Caki2 (cell line): Measurements from ENCODE around the gene SCN7A. TPM values are rescaled to one million over a fixed set of nuclear protein-coding genes. Genes with fewer than 3 reads are reported as not detected.
"Not testable (repeated sequence)": the region's sequence is repeated elsewhere in the genome, so short reads cannot be mapped to it uniquely, and the experiment has no call there.

ENCODE experiments used
- DNase-seq: peaks from one replicate; pipeline ENCODE4 v3.0.0-alpha.2; 2015; ENCODE audit warnings: low read depth
- in situ Hi-C: cut with HindIII; loops from 2 replicates; pipeline ENCODE4 v1.10.0; 2016; ENCODE audit warnings: low sequenced_read_pairs, low pct_unique_long_range_greater_than_20kb, mixed read lengths
- total RNA-seq: library from RNA; depleted of rRNA; stranded (reverse); fragments of >200 nt; shearing (Covaris generic); gene quantifications from 2 replicates; pipeline ENCODE4 v1.2.3, GENCODE V29; 2014; ENCODE audit warnings: low replicate concordance

SCN7A gene
- total RNA-seq, 1 experiment from 2014 or later = not detected

DNA sequence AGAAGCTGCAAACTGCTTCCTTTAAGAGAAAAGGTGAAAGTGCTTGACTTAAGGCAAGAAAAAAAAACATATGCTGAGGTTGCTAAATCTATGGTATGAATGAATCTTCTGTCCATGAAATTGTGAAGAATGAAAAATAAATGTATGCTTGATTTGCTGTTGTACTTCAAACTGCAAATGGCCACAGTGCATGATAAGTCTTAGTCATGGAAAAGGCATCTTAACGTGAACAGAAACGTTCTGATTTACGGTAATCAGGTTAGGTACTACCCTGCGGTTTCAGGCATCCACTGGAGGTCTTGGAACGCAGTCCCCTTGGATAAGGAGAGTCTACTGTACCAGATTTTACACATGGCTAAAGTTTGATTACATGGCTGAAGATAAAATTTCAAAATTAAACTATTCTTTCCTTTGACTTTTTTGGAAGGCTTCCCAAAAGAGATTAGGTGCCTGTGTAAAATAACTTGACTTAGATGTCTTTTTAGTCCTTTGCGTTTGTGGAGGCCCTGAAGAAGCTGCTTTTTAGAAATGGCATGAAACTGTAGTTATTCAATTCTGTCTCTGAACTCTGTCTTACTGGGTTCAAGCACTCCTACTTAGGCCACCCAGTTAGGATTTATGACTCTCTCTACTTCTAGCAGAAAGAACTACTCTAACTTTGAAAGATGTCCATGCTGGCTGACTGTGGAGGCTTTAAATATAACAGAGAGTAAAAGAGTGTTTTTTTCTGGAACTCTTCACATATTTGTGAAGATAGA, 82.4 kb downstream of the SCN7A start:
- DNase-seq = peak; percentile 12
- in situ Hi-C loops = no loop called here

DNA sequence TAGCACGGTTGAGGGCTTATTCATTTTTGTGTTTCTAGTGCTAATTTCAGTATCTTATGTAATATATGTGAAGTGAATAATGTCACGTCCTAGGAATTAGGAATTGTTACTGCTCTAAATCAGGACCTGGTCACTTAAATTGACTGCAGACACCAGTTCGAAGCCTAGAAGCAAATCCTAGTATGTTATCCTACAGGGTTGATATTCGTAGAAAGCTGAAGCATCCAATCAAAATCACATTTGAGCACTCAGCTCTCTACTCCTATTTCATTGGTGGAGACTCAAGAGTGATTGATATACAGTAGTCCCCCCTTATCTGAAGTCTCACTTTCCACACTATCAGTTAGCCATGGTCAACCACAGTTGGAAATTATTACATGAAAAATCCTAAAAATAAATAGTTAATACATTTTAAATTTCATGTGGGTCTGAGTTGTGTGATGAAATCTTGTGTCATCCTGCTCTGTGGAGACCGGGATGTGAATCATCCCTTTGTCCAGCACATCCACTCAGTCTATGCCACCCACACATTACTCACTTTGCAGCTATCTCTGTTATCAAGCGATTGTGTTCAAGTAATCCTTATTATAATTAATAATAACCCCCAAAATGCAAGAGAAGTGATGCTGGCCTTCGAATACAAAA, 83.1 kb downstream of the SCN7A start:
- in situ Hi-C loops = no loop called here
- peak; percentile 21 for DNase-seq

DNA sequence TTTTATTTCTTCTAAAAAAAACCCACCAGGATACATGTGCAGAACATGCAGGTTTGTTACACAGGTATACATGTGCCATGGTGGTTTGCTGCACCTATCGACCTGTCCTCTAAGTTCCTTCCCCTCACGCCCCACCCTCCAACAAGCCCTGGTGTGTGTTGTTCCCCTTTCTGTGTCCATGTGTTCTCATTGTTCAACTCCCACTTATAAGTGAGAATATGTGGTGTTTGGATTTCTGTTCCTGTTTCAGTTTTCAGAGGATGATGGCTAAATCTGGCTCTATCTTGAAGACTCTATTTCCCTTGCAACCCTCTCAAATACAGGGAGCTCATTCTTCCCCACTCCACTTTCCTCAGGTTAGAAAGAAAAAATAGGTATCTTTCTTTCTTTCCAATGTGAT, 86.3 kb downstream of the SCN7A start:
- in situ Hi-C loops, DNase-seq: not testable (repeated sequence)

DNA sequence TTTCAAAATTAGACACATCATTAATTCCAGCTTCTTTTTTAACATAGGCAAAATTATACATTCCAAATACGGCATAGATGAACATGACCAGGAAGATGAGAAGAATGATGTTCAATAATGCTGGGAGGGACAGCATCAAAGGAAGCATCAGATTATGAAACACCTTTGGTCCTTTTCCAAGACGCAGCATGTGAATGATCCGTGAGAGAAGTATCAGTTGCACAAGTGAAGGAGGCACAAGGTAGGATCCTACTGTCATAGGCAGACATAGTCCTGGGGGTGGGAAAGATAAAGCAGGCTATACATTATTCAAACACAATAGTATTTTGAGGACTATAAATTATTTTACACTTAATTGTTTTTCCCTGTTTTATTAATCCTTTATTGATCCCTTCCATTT, 87.7 kb downstream of the SCN7A start:
- in situ Hi-C loops = no loop called here
- no peak for DNase-seq

DNA sequence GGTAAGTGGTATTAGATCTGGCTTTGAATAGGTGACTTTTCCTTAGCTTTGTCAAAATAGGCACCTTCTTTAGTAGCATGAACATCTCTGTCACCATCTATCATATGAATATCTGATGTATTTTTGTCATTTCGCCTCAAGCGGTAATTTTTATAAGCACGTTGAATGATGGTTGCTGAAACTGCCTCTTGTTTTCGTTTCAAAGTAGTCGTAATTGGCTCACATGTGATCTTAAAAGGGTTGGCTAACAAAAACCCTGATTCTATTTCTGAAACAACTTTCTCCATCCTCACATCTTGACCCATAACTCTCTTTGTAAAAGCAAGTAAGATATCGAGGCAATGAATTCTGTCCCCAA, 88.5 kb downstream of the SCN7A start:
- no peak for DNase-seq
- in situ Hi-C loops = no loop called here

DNA sequence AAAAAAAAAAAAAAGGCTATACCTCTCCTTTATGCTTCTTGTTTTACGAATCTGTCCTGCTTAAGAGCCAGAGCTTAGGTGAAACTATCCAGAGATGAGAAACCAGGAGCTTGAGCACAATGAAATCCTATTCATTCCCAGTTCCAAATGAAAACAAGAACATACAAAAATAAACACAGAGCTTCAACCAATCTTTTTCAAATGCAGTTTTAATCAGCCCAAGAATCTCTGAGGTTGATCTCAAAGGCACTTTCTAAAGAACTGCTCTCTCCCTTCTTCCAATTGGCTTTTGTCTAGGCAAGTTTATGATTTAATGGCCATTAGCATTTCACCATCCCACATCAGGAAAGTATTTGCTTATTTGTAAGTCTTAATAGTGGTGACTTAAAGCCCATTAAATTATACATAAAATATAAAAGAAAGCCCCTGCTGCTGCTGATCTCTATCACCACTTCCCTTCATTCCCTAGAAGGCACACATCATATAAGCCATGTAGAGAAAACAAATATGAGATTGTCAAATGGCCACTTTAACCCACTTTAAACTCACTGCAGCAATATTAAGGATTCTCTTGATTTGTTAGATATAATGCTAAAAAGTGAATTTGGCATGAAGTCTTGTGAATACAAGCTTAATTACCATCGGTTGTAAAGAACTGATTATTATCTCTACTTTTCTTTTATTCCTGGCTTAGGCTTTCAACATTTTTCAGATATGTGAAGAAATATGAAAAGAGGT, 89.0 kb downstream of the SCN7A start:
- no peak for DNase-seq
- in situ Hi-C loops = no loop called here

DNA sequence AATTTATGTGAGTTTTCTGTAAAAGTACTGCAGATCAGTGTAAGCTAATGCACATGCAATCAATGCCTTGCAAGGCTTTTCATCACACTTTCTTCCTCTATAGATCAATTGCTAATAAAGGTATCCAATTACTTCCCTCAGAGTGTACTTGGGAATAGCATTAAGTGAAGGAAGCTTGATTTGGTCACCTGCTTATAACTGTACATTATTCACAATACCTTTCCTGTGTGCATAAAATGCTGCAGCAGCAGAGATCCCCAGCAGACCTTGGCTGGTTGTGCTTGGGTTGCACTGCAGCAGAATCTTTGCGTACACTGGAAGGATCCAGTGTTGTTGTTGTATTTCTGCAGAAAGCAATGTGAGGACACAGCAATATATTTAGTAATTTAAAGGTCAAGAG, 99.8 kb downstream of the SCN7A start:
- in situ Hi-C loops = no loop called here
- no peak for DNase-seq

DNA sequence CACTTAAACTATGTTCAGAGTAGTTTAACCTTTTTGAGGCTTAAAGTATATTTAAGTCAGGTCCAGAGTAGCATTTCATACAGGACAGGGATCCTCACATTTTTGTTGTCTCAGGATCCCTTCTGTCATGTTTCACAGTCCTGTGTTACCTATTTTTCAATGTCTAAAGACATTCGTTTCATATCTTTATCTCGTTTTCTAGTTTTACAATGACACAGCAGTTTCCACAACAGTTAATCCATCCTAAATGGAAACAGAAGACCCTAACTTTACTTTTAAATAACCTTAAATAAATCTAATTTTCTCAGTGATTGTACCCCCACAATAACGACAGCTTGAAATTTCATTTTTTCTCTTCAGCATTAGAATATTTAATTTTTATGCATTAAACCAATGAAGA, 101.0 kb downstream of the SCN7A start:
- in situ Hi-C loops = no loop called here
- no peak for DNase-seq

DNA sequence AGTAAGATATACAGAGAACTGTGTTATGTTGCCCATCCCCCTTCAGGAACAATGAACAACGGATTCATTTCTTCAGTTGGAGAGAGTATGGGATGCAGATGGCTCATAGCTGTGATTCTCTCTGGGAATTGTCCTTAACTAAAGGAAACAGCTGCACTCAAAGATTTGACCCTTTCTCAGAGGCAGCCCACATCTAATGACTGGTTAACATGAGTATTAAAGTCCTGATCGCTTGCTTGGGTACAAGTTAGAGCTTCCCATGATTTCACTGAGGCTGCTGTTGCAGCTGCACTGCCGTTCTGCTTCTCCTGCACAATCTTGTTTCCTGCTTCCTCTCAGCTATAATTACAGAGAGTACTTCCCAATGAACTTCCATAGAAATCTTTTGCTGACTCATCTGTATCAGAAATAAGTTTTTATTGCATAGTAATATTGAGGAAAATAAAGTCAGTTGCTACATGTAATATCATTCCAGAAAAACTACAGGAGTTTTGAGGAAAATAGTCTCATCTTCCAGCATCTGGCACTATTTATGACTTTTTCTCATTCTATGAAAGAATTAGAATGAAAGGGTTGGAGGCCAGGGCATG, 105.5 kb downstream of the SCN7A start:
- DNase-seq = no peak
- in situ Hi-C loops = no loop called here

DNA sequence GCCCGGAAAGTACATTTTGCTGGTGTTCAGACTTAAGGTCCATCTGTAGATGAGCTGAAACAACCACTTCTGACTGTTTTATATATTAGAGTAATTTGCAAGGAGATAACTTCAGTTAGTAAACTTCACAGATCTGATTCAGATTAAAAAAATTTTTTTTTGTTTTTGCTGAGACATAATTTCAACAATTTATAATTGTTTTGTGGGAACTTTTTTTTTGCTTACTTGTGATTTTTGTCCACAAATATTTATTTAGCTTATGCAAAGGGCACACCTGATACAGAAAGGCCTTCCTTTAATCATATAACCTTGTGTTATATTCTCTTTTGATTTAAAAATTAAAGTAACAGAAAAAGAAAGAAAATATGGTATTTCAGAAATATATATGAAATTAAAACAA, 108.7 kb downstream of the SCN7A start:
- in situ Hi-C loops = no loop called here
- no peak for DNase-seq

DNA sequence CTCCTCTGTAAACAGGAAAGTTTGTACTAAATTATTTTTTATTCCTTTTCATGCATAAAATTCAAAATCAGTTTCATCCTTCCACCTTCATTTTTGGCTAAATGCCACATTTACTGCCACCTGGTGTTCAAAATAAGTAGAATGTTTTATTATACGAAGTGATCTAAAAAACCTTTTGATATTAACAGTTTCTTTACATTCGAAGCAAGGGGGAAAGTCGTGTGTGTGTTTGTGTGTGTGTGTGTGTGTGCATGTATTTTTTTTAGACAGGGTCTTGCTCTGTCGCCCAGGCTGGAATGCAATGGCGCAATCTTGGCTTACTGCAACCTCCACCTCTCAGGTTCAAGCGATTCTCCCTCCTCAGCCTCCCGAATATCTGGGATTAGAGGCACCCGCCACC, 109.3 kb downstream of the SCN7A start:
- in situ Hi-C loops = no loop called here
- DNase-seq = peak; percentile 15

DNA sequence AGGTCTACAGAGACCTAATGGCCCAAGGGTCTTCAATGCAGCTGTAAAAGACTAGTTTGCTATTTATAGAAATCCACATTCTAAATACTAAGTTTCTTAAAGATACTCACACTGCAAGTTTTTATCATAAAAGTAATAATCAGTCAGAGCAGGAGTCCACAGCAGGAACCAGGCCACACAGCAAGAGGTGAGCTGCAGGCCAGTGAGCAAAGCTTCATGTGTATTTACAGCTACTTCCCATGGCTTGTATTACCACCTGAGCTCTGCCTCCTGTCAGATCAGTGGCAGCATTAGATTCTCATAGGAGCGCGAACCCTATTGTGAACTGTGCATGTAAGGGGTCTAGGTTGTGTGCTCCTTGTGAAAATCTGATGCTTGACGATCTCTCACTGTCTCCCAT, 111.6 kb downstream of the SCN7A start:
- no peak for DNase-seq
- in situ Hi-C loops = no loop called here

DNA sequence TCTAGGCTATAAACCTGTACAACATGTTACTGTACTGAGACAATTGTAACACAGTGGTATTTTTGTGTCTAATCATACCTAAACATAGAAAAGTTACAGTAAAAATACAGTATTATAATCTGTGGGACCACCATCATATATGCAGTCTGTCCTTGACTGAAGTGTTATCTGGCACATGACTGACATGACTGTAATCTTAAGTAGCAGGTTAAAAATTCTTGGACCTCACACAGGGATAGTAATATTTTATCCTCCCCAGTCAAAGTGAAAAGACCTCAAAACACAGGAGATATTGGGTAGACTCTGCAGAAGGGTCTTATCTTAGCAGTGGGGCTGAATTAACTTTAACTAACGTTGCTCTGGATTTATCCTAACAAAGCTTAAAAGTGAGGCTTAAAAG, 113.4 kb downstream of the SCN7A start:
- DNase-seq = no peak
- in situ Hi-C loops = no loop called here

DNA sequence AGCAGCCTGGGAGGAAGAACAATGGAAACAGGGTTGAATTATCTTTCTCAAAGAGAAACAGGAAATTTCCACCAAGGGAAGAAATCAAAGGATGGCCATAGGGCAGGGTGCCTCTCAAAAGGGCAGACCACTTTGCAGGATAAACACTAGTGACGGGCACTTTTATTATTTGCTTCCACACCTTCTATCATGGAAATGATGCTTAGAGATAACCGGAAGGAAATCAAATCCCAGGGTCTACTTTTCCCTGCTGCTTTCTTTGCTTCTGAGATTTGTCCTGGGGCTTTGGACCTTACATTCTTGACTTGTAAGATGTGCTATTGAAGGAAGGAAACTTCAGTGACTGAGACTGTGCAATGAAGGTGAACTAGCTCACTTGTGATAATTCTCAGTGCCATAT, 117.2 kb downstream of the SCN7A start:
- no peak for DNase-seq
- in situ Hi-C loops = no loop called here

DNA sequence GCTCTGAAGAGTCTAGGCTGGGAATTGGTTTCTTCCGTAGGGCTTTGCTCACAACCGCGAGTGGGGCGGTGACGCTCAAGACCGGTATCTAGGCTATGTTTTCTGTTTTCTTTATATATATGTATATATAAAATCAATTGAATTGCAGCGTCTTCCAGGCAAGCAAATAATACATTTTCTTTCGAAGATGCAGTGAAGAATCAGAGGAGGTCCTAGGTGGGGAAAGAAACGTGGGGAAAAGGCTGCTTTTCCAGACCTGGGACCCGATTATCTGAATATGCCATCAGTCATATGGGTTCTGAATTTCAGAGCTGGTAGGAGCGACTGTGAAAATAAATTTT, 117.6 kb downstream of the SCN7A start:
- in situ Hi-C loops = no loop called here
- DNase-seq = no peak

DNA sequence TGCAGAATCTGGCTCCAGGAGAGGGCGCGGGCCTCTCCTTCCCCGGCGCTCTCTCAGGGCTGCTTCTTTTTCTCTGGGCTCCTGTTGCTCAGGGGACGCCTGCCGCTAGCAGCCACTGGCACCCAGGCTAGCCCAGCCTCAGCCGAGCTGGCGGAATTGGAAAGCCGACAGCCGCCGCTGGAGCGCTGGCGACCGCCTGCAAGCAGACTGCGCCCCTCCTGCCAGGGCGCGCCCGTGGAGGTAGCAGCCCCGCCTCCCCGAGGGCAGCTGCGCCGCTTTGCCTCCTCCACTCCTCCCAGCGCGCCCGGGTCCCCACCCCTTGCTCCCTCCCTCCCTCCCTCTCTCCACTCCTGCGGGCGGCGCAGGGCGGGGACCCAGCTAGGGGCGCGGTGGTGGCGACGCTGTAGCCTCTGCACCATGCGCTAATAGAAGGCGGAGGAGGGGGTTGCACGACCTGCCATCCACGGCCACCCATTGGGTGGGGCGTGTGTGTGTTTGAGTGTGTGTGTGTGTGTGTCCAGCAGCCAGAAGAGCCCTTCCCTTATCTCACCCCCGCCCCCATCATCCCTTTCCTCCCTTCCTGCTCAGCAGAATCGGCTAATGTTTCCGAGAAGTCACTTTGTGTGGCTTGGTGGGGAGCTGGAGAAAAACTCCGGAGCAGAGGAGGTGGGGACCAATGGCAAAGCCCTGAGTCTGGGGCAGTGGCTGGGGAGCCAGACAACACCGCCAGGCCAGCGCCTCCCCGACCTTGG, 118.1 kb downstream of the SCN7A start, which contains the start of gene SCN9A:
Gene SCN9A (minus strand): TSS at position 209 of the 752 bp plus-strand sequence. CDS start 64,188 bp downstream, outside the sequence.
- in situ Hi-C loops = no loop called here
- DNase-seq = peak; percentile 83

DNA sequence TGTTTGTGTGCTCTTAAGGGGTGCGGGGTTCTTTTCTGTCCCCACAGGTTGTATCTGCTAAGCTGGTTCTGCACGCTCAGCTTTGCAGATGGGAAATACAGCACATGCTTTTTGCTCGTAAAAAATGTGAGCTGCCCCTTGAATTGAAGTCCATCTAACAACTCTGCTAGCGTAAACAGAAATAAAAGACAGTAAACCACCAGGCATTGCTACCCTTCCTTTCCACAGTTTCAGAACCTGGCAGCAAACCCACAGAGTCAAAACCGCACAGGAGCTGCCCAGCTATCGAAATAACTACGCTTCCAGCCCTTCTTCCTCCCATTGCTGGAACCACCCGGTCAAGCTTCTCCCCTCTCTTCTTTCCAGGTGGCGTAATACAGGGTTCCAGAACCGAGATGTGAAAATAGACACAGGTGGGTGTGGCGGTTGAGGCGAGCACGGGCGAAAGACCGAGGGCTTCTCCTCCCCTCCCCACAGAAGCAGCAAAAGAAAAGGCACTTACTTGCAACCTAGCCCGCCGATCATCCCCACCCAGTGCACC, 118.8 kb downstream of the SCN7A start:
- no peak for DNase-seq
- in situ Hi-C loops = no loop called here

DNA sequence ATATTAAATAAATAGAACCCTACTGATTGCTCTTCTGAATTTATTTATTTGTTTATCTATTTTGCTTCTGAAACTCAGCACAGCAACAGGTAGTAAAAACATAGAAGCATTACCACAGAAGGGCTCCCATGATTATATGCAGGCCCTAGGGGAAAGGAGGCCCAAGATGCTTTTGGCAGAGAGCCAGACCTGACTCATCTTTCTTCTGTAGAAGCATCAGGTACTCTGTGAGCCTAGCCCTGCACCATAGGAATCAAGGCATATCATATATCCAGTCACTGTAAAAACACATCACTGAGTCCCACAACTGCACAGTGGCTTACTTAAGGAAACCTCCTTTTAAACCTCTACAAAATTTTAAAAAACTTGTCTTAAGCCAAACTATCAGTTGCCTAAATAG, 120.1 kb downstream of the SCN7A start:
- peak; percentile 67 for DNase-seq
- in situ Hi-C loops = no loop called here
